ENCODE measurements around the gene ZNF277.

ZNF277 gene

DNA sequence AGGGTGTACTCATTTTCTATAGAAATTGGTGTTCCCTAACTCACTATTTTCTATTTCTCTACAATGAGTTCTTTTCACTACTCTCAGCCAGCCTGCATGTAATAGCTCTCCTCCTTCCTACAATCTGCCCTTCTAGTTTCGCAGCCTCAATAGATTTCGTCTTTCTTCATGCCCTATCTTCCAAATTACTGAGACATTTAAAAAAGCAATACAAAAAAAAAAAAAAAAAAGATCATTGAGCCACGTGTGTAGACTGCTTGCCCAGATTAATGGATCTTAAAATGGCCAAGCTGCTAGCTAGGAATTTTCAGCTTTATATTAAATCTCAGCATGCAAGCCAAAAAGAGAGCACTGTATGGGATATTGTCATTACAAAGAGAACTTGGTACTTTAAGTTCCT is 55.5 kb downstream of the ZNF277 start:
- H2AFZ ChIP-seq (ENCODE audit: low read length), result no peak overlapping the region
- H3K36me3 ChIP-seq (replicated peaks in 1 of 2; ENCODE audit: control insufficient read depth in 2 of 2, insufficient read depth in 2 of 2, low read length in 2 of 2), result no peaks in the 10 kb centered on the region
- no peak overlapping the region for H3K4me2 ChIP-seq (ENCODE audit: insufficient read depth, low read length, poor library complexity, severe bottlenecking)
- DNase-seq (ENCODE audit: low spot score), result no peak
- H3K9me3 ChIP-seq (replicated peaks in 1 of 2; ENCODE audit: control insufficient read depth in 2 of 2, insufficient read depth in 1 of 2, low read depth in 1 of 2, low read length in 2 of 2), result no peaks in the 10 kb centered on the region
- H2BK12ac ChIP-seq (ENCODE audit: low read length), result no peak overlapping the region
- no peak overlapping the region for H3K4me3 ChIP-seq (ENCODE audit: low read length in 2 of 2)
- H3K18ac ChIP-seq (ENCODE audit: low read length), result no peak overlapping the region
- WGBS, 2 donors (ENCODE audit: extremely low coverage in 2 of 2, insufficient read length in 2 of 2, insufficient replicate concordance in 1 of 2), result no CpG with 5 or more reads among the region's 3 CpGs
- H3K27me3 ChIP-seq (ENCODE audit: control insufficient read depth in 3 of 3, insufficient read depth in 3 of 3, low read depth in 1 of 3, low read length in 3 of 3), result no peaks in the 10 kb centered on the region
- H3K27ac ChIP-seq (replicated peaks; ENCODE audit: low read length), result no peak overlapping the region
- no peak overlapping the region for H2BK120ac ChIP-seq (ENCODE audit: low read depth, low read length)
- no peak overlapping the region for H3K9ac ChIP-seq (ENCODE audit: low read depth, low read length, poor library complexity)
- H3K4me1 ChIP-seq (ENCODE audit: control insufficient read depth in 2 of 2, insufficient read depth in 1 of 2, low read depth in 1 of 2, low read length in 2 of 2), result peaks cover 0 to 3% of the 10 kb centered on the region in 2 donors
- H4K8ac ChIP-seq (ENCODE audit: low read depth, low read length), result no peak overlapping the region
- no peak overlapping the region for H2BK15ac ChIP-seq (ENCODE audit: low read length)
- H3K14ac ChIP-seq (ENCODE audit: low read length), result no peak overlapping the region
- no peak overlapping the region for H3K4ac ChIP-seq (ENCODE audit: low read length)
- no peak overlapping the region for H3K23ac ChIP-seq (ENCODE audit: low read depth, low read length, poor library complexity)
- no peak overlapping the region for H2BK5ac ChIP-seq (ENCODE audit: low read length)
- H2AK5ac ChIP-seq (ENCODE audit: low read depth, low read length), result no peak overlapping the region
- no peaks in the 10 kb centered on the region for H3K79me1 ChIP-seq (ENCODE audit: low read depth, low read length)
- no peak overlapping the region for H4K91ac ChIP-seq (ENCODE audit: low read depth, low read length, poor library complexity)

GRCh38 chr7:112262855-112263487 is 56.5 kb downstream of the ZNF277 start:
- WGBS, 2 donors (ENCODE audit: extremely low coverage in 2 of 2, insufficient read length in 2 of 2, insufficient replicate concordance in 1 of 2), result no CpG with 5 or more reads among the region's 2 CpGs
- no peaks in the 10 kb centered on the region for H3K79me1 ChIP-seq (ENCODE audit: low read depth, low read length)
- H3K4ac ChIP-seq (ENCODE audit: low read length), result no peak overlapping the region
- no peak overlapping the region for H3K4me2 ChIP-seq (ENCODE audit: insufficient read depth, low read length, poor library complexity, severe bottlenecking)
- no peak overlapping the region for H4K8ac ChIP-seq (ENCODE audit: low read depth, low read length)
- no peak overlapping the region for H2BK12ac ChIP-seq (ENCODE audit: low read length)
- no peak overlapping the region for H3K4me3 ChIP-seq (ENCODE audit: low read length in 2 of 2)
- no peaks in the 10 kb centered on the region for H3K9me3 ChIP-seq (replicated peaks in 1 of 2; ENCODE audit: control insufficient read depth in 2 of 2, insufficient read depth in 1 of 2, low read depth in 1 of 2, low read length in 2 of 2)
- H3K14ac ChIP-seq (ENCODE audit: low read length), result no peak overlapping the region
- no peak overlapping the region for H3K18ac ChIP-seq (ENCODE audit: low read length)
- no peak overlapping the region for H2BK15ac ChIP-seq (ENCODE audit: low read length)
- H2AFZ ChIP-seq (ENCODE audit: low read length), result no peak overlapping the region
- no peaks in the 10 kb centered on the region for H3K36me3 ChIP-seq (replicated peaks in 1 of 2; ENCODE audit: control insufficient read depth in 2 of 2, insufficient read depth in 2 of 2, low read length in 2 of 2)
- H3K23ac ChIP-seq (ENCODE audit: low read depth, low read length, poor library complexity), result no peak overlapping the region
- no peak overlapping the region for H4K91ac ChIP-seq (ENCODE audit: low read depth, low read length, poor library complexity)
- no peaks in the 10 kb centered on the region for H3K27me3 ChIP-seq (ENCODE audit: control insufficient read depth in 3 of 3, insufficient read depth in 3 of 3, low read depth in 1 of 3, low read length in 3 of 3)
- no peak overlapping the region for H3K9ac ChIP-seq (ENCODE audit: low read depth, low read length, poor library complexity)
- H3K4me1 ChIP-seq (ENCODE audit: control insufficient read depth in 2 of 2, insufficient read depth in 1 of 2, low read depth in 1 of 2, low read length in 2 of 2), result peaks cover 0 to 3% of the 10 kb centered on the region in 2 donors
- no peak for DNase-seq (ENCODE audit: low spot score)
- H2BK5ac ChIP-seq (ENCODE audit: low read length), result no peak overlapping the region
- no peak overlapping the region for H3K27ac ChIP-seq (replicated peaks; ENCODE audit: low read length)
- no peak overlapping the region for H2BK120ac ChIP-seq (ENCODE audit: low read depth, low read length)
- no peak overlapping the region for H2AK5ac ChIP-seq (ENCODE audit: low read depth, low read length)

DNA sequence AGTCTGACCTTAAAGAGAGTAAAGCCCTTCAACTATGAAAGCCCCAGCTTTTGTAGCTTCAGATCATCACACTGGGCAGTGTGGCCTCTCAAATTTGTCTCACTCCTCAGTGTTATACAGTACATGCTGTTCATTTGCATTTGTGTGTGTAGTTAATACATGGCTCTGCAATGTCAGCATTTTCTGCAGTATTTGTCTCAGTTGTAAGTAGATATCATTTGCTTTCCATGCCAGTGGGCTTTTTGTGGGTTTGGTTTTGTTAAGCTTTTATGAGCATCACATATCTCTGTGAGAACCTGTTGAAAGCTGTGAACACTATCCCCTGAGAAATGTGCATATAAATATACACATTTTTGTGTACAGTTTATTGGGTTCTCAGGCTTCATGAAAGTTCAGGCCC is 57.0 kb downstream of the ZNF277 start:
- no peaks in the 10 kb centered on the region for H3K36me3 ChIP-seq (replicated peaks in 1 of 2; ENCODE audit: control insufficient read depth in 2 of 2, insufficient read depth in 2 of 2, low read length in 2 of 2)
- H3K27me3 ChIP-seq (ENCODE audit: control insufficient read depth in 3 of 3, insufficient read depth in 3 of 3, low read depth in 1 of 3, low read length in 3 of 3), result no peaks in the 10 kb centered on the region
- H4K91ac ChIP-seq (ENCODE audit: low read depth, low read length, poor library complexity), result no peak overlapping the region
- H3K4me1 ChIP-seq (ENCODE audit: control insufficient read depth in 2 of 2, insufficient read depth in 1 of 2, low read depth in 1 of 2, low read length in 2 of 2), result peaks cover 0 to 3% of the 10 kb centered on the region in 2 donors
- H3K27ac ChIP-seq (replicated peaks; ENCODE audit: low read length), result no peak overlapping the region
- no peaks in the 10 kb centered on the region for H3K79me1 ChIP-seq (ENCODE audit: low read depth, low read length)
- no peak overlapping the region for H4K8ac ChIP-seq (ENCODE audit: low read depth, low read length)
- H2AFZ ChIP-seq (ENCODE audit: low read length), result no peak overlapping the region
- H3K9me3 ChIP-seq (replicated peaks in 1 of 2; ENCODE audit: control insufficient read depth in 2 of 2, insufficient read depth in 1 of 2, low read depth in 1 of 2, low read length in 2 of 2), result no peaks in the 10 kb centered on the region
- no peak for DNase-seq (ENCODE audit: low spot score)
- H3K14ac ChIP-seq (ENCODE audit: low read length), result no peak overlapping the region
- H2BK12ac ChIP-seq (ENCODE audit: low read length), result no peak overlapping the region
- H3K4me2 ChIP-seq (ENCODE audit: insufficient read depth, low read length, poor library complexity, severe bottlenecking), result no peak overlapping the region
- H3K4ac ChIP-seq (ENCODE audit: low read length), result no peak overlapping the region
- no peak overlapping the region for H2BK5ac ChIP-seq (ENCODE audit: low read length)
- H2AK5ac ChIP-seq (ENCODE audit: low read depth, low read length), result no peak overlapping the region
- H2BK120ac ChIP-seq (ENCODE audit: low read depth, low read length), result no peak overlapping the region
- H3K23ac ChIP-seq (ENCODE audit: low read depth, low read length, poor library complexity), result no peak overlapping the region
- H2BK15ac ChIP-seq (ENCODE audit: low read length), result no peak overlapping the region
- H3K4me3 ChIP-seq (ENCODE audit: low read length in 2 of 2), result no peak overlapping the region
- H3K9ac ChIP-seq (ENCODE audit: low read depth, low read length, poor library complexity), result no peak overlapping the region
- no peak overlapping the region for H3K18ac ChIP-seq (ENCODE audit: low read length)

DNA sequence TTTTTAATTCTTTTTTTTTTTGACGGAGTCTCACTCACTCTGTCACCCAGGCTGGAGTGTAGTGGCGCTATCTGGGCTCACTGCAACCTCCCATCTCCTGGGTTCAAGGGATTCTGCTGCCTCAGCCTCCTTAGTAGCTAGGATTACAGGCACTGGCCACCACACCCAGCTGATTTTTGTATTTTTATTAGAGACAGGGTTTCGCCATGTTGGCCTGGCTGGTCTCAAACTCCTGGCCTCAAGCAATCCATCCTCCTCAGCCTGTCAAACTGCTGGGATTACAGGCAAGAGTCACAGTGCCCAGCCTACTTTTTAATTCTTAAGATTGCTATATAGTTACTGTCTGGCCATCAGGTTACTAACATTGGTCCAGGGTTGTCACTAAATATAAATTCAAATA is 59.6 kb downstream of the ZNF277 start:
- Histone ChIP-seq H3K9me3 (replicated peaks in 1 of 2; ENCODE audit: control insufficient read depth in 2 of 2, insufficient read depth in 1 of 2, low read depth in 1 of 2, low read length in 2 of 2) (no peaks in the 10 kb centered on the region), H2BK15ac (ENCODE audit: low read length) (no peak overlapping the region), H3K4me1 (ENCODE audit: control insufficient read depth in 2 of 2, insufficient read depth in 1 of 2, low read depth in 1 of 2, low read length in 2 of 2) (peaks cover 0 to 3% of the 10 kb centered on the region in 2 donors), H2AK5ac (ENCODE audit: low read depth, low read length) (no peak overlapping the region), H3K4me3 (ENCODE audit: low read length in 2 of 2) (no peak overlapping the region), H4K91ac (ENCODE audit: low read depth, low read length, poor library complexity) (no peak overlapping the region), H3K79me1 (ENCODE audit: low read depth, low read length) (no peaks in the 10 kb centered on the region), H3K4me2 (ENCODE audit: insufficient read depth, low read length, poor library complexity, severe bottlenecking) (no peak overlapping the region), H3K36me3 (replicated peaks in 1 of 2; ENCODE audit: control insufficient read depth in 2 of 2, insufficient read depth in 2 of 2, low read length in 2 of 2) (no peaks in the 10 kb centered on the region), H2BK12ac (ENCODE audit: low read length) (no peak overlapping the region), H3K9ac (ENCODE audit: low read depth, low read length, poor library complexity) (no peak overlapping the region), H3K14ac (ENCODE audit: low read length) (no peak overlapping the region), H2BK5ac (ENCODE audit: low read length) (no peak overlapping the region), H2AFZ (ENCODE audit: low read length) (no peak overlapping the region), H3K27me3 (ENCODE audit: control insufficient read depth in 3 of 3, insufficient read depth in 3 of 3, low read depth in 1 of 3, low read length in 3 of 3) (no peaks in the 10 kb centered on the region), H3K4ac (ENCODE audit: low read length) (no peak overlapping the region), H3K18ac (ENCODE audit: low read length) (no peak overlapping the region), H2BK120ac (ENCODE audit: low read depth, low read length) (no peak overlapping the region), H4K8ac (ENCODE audit: low read depth, low read length) (no peak overlapping the region), H3K27ac (replicated peaks; ENCODE audit: low read length) (no peak overlapping the region), H3K23ac (ENCODE audit: low read depth, low read length, poor library complexity) (no peak overlapping the region)
- DNase-seq (ENCODE audit: low spot score), result no peak
- no CpG with 5 or more reads among the region's 3 CpGs for WGBS, 2 donors (ENCODE audit: extremely low coverage in 2 of 2, insufficient read length in 2 of 2, insufficient replicate concordance in 1 of 2)

Measured in neuronal stem cell (in vitro differentiated cells).